Loucy (cell line): ENCODE data around the gene BTBD9.

Source experiments
- H2AFZ ChIP-seq: fragments of 200-600 bp; sonication (generic); 2 replicates; pipeline ENCODE4 v1.6.0; 2016; ENCODE audit warnings: antibody characterized with exemption, mild to moderate bottlenecking, low read length, moderate library complexity
- H3F3A ChIP-seq: fragments of 200-600 bp; 2 replicates; pipeline ENCODE4 v1.6.0; 2016; ENCODE audit warnings: antibody characterized with exemption, low read depth, mild to moderate bottlenecking
- H3K27me3 ChIP-seq: fragments of 200-600 bp; sonication (generic); 2 replicates; pipeline ENCODE4 v1.6.1; 2014; ENCODE audit warnings: low read length, mild to moderate bottlenecking; ENCODE audit not compliant: insufficient read depth, poor library complexity, severe bottlenecking
- H3K36me3 ChIP-seq: fragments of 200-600 bp; sonication (generic); 2 replicates; pipeline ENCODE4 v1.6.1; 2016; ENCODE audit warnings: low read length; ENCODE audit not compliant: insufficient read depth
- H3K4me1 ChIP-seq: fragments of 200-600 bp; sonication (generic); 2 replicates; pipeline ENCODE4 v1.5.1; 2014; ENCODE audit warnings: low read length, mild to moderate bottlenecking; ENCODE audit not compliant: insufficient read depth, poor library complexity, severe bottlenecking
- H3K4me2 ChIP-seq: fragments of 200-600 bp; sonication (generic); 2 replicates; pipeline ENCODE4 v1.6.0; 2014; ENCODE audit warnings: antibody characterized with exemption, low read length, low read depth, mild to moderate bottlenecking; ENCODE audit not compliant: poor library complexity, severe bottlenecking
- H3K4me3 ChIP-seq: fragments of 200-600 bp; sonication (generic); 2 replicates; pipeline ENCODE4 v1.5.1; 2014; ENCODE audit warnings: low read length, mild to moderate bottlenecking, mixed read lengths; ENCODE audit not compliant: poor library complexity, severe bottlenecking
- H3K79me2 ChIP-seq: fragments of 200-600 bp; sonication (generic); 2 replicates; pipeline ENCODE4 v1.6.1; 2014; ENCODE audit warnings: low read length; ENCODE audit not compliant: insufficient read depth
- H3K9ac ChIP-seq: fragments of 200-600 bp; sonication (generic); 2 replicates; pipeline ENCODE4 v1.6.0; 2014; ENCODE audit warnings: mild to moderate bottlenecking, low read depth, low read length, moderate library complexity; ENCODE audit not compliant: poor library complexity, severe bottlenecking
- H3K9me2 ChIP-seq: fragments of 200-600 bp; sonication (generic); replicated peaks from 2 replicates; pipeline ENCODE4 v1.6.1; 2016; ENCODE audit warnings: low read depth, low read length, mixed read lengths
- H3K9me3 ChIP-seq: fragments of 200-600 bp; sonication (generic); 2 replicates; pipeline ENCODE4 v1.6.1; 2014; ENCODE audit warnings: mild to moderate bottlenecking, antibody characterized with exemption, low read length, low read depth; ENCODE audit not compliant: insufficient read depth
- H4K20me1 ChIP-seq: fragments of 200-600 bp; sonication (generic); 2 replicates; pipeline ENCODE4 v1.6.0; 2014; ENCODE audit warnings: antibody characterized with exemption, low read length, mild to moderate bottlenecking; ENCODE audit not compliant: insufficient read depth, poor library complexity, severe bottlenecking
- EZH2phosphoT487 ChIP-seq: fragments of 200-600 bp; IDR thresholded peaks from 2 replicates; pipeline ENCODE4 v1.6.1; 2018; ENCODE audit warnings: antibody characterized with exemption, mild to moderate bottlenecking, moderate library complexity, borderline replicate concordance
- TF ChIP-seq, protein P1 (sequence below): fragments of 200-600 bp; sonication (generic); conservative IDR thresholded peaks from 2 replicates; pipeline ENCODE4 v1.5.1; 2014; ENCODE audit warnings: mild to moderate bottlenecking, antibody characterized with exemption, low read length

BTBD9 gene

DNA sequence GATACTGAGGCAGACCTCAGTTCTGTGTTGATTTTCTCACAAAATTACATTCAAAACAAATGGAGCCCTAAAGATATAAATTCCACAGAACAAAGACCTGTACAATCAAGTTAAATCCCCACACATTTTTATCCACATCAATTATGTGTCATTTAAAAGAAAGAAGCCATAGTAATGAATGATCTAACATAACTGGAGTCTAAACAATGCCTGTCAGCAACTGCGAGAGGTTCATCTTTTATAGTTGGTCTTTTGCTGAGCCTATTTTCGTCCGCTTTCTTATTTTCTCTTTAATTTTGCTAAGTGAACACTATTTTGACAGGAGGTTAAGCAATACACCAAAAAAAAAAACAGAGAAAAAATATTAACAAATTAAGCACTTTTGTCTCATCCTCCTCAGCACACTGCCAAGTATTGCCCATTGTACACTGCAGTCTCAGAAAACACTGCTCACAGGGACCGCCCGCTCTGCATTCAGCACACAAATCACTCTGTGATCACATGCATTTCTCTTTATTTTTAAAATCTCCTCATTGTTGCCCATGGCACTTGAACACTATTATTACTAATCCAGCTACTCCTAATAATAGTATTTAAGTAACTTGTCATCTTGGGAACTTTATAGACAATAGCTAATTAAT lies 140.8 kb downstream of the BTBD9 start:
- H3K4me2 ChIP-seq: no peak overlapping the region
- H3K27me3 ChIP-seq: no peaks in the 10 kb centered on the region
- no peaks in the 10 kb centered on the region for H3K79me2 ChIP-seq
- no peaks in the 10 kb centered on the region for H3K9me2 ChIP-seq
- no peaks in the 10 kb centered on the region for H3K9me3 ChIP-seq
- H3K36me3 ChIP-seq: no peaks in the 10 kb centered on the region
- no peak overlapping the region for H3K4me3 ChIP-seq
- no peaks in the 10 kb centered on the region for H3K4me1 ChIP-seq
- H2AFZ ChIP-seq: no peak overlapping the region
- H4K20me1 ChIP-seq: no peaks in the 10 kb centered on the region
- no peak overlapping the region for H3K9ac ChIP-seq
- H3F3A ChIP-seq: no peaks in the 10 kb centered on the region
- TF ChIP-seq, protein P1, sequence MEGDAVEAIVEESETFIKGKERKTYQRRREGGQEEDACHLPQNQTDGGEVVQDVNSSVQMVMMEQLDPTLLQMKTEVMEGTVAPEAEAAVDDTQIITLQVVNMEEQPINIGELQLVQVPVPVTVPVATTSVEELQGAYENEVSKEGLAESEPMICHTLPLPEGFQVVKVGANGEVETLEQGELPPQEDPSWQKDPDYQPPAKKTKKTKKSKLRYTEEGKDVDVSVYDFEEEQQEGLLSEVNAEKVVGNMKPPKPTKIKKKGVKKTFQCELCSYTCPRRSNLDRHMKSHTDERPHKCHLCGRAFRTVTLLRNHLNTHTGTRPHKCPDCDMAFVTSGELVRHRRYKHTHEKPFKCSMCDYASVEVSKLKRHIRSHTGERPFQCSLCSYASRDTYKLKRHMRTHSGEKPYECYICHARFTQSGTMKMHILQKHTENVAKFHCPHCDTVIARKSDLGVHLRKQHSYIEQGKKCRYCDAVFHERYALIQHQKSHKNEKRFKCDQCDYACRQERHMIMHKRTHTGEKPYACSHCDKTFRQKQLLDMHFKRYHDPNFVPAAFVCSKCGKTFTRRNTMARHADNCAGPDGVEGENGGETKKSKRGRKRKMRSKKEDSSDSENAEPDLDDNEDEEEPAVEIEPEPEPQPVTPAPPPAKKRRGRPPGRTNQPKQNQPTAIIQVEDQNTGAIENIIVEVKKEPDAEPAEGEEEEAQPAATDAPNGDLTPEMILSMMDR: no peak
- TF ChIP-seq EZH2phosphoT487: no peak

DNA sequence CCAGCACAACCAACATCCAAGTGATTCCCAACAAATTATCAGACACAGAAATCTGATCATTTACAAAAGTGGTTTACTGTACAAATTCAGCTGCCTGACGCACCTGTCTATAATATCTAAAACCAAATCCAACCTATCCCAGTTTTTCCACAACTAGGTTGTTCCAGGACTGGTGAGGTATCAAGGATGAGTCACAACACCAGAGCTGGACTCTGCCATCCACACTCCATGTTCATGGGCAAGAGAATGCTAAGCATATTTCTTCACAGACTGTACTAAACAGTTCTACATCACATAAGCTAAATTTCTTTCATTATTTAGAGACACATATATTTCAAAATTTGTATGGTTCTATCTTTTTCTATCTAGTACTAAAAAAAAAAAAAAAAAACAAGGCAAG lies 141.6 kb downstream of the BTBD9 start:
- Histone ChIP-seq H3K9me3 (no peaks in the 10 kb centered on the region), H3K4me2 (no peak overlapping the region), H3K4me3 (no peak overlapping the region), H3K9me2 (no peaks in the 10 kb centered on the region), H3K79me2 (no peaks in the 10 kb centered on the region), H3K9ac (no peak overlapping the region), H3K36me3 (no peaks in the 10 kb centered on the region), H3F3A (no peaks in the 10 kb centered on the region), H3K4me1 (no peaks in the 10 kb centered on the region), H4K20me1 (no peaks in the 10 kb centered on the region), H3K27me3 (no peaks in the 10 kb centered on the region), H2AFZ (no peak overlapping the region)
- TF ChIP-seq EZH2phosphoT487: no peak
- TF ChIP-seq, protein P1: no peak

DNA sequence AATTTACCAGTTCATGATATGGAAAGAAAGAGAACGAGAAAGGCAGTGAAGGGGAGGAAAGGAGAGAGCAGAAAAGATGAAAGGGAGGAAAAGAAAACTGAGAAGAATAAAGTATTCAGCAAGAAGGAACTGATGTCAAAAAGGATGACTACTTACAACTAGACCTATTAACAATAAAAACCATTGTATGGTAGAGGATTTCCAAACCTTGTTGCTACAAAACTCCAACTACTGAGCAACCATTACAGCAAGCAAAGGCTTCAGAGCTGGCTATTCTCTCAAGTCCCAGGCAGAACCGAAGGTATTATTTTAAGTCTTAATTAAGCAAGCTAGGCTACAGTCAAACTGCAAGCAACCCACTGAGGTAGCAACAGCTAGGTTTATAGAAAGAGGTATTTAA lies 142.2 kb downstream of the BTBD9 start:
- H3K79me2 ChIP-seq: no peaks in the 10 kb centered on the region

More for the DNA sequence above, 142.2 kb downstream of the BTBD9 start:
- Histone ChIP-seq H3K9me3 (no peaks in the 10 kb centered on the region), H3K4me3 (no peak overlapping the region), H4K20me1 (no peaks in the 10 kb centered on the region), H3K36me3 (no peaks in the 10 kb centered on the region), H2AFZ (no peak overlapping the region), H3F3A (no peaks in the 10 kb centered on the region), H3K27me3 (no peaks in the 10 kb centered on the region), H3K4me2 (no peak overlapping the region), H3K4me1 (no peaks in the 10 kb centered on the region), H3K9me2 (no peaks in the 10 kb centered on the region), H3K9ac (no peak overlapping the region)
- no peak for TF ChIP-seq EZH2phosphoT487
